Gastroesophageal sphincter (tissue), 4 donors: Measurements from ENCODE around the gene AMZ2. TPM values are rescaled to one million over a fixed set of nuclear protein-coding genes. Genes with fewer than 3 reads are reported as not detected.
"Not testable (repeated sequence)": the region's sequence is repeated elsewhere in the genome, so short reads cannot be mapped to it uniquely, and the experiment has no call there.

ENCODE experiments used
- ATAC-seq: fragments of 150-250 bp; one replicate; pipeline ENCODE4 v1.9.1; 2016; ENCODE audit warnings: mild to moderate bottlenecking, moderate library complexity
- H3K27ac ChIP-seq, 4 donors: fragments of 200-600 bp; sonication (generic) in 3 of 4; 1 replicate in 3 of 4; 2 replicates in 1 of 4; pipeline ENCODE4 v1.5.1; 2016 to 2019
- H3K27me3 ChIP-seq: fragments of 200-600 bp; sonication (generic); one replicate; pipeline ENCODE4 v1.5.1; 2019
- H3K36me3 ChIP-seq, 2 donors: fragments of 200-600 bp; sonication (generic); one replicate each; pipeline ENCODE4 v1.5.1; 2019; ENCODE audit warnings: control low read depth in 1 of 2
- H3K4me1 ChIP-seq, 3 donors: fragments of 200-600 bp; sonication (generic); 1 replicate in 2 of 3; 2 replicates in 1 of 3; pipeline ENCODE4 v1.5.1; 2016 to 2019; ENCODE audit warnings: control low read depth in 2 of 3
- H3K4me3 ChIP-seq, 2 donors: fragments of 200-600 bp; sonication (generic); one replicate each; pipeline ENCODE4 v1.5.1; 2019; ENCODE audit warnings: mild to moderate bottlenecking in 1 of 2, moderate library complexity in 1 of 2
- H3K9me3 ChIP-seq, 3 donors: fragments of 200-600 bp; sonication (generic); one replicate each; pipeline ENCODE4 v1.5.1; 2017 to 2019; ENCODE audit warnings: control low read depth in 2 of 3
- EP300 ChIP-seq: sonication (generic); formaldehyde crosslinking; IDR thresholded peaks from one replicate; pipeline ENCODE4 v1.6.1; 2017; ENCODE audit warnings: antibody characterized with exemption, mild to moderate bottlenecking
- POLR2A ChIP-seq, 2 donors: fragments of 450-650 bp; IDR thresholded peaks; one replicate each; pipeline ENCODE4 v1.6.1; 2017; ENCODE audit warnings: antibody characterized with exemption in 2 of 2, mild to moderate bottlenecking in 2 of 2, moderate library complexity in 1 of 2
- POLR2AphosphoS5 ChIP-seq: sonication (generic); formaldehyde crosslinking; IDR thresholded peaks from one replicate; pipeline ENCODE4 v1.6.1; 2017; ENCODE audit warnings: antibody characterized with exemption
- WGBS, 2 donors: methylation state at CpG; one replicate each; pipeline ENCODE4 v1.1.5; 2018; ENCODE audit warnings: low coverage in 1 of 2; 5-methylcytosine and 5-hydroxymethylcytosine counted together
- total RNA-seq, 4 donors: library from RNA; depleted of rRNA; stranded (reverse); fragments of >200 nt; gene quantifications; one replicate each; pipeline ENCODE4 v1.1.0, GENCODE V29; 2016
- TF ChIP-seq, protein P1 (sequence below), 4 experiments: fragments of 200-600 bp in 2 of 4; fragments of 450-650 bp in 2 of 4; sonication (generic) in 1 of 4; IDR thresholded peaks; one replicate each; pipeline ENCODE4 v1.5.1; 2017 to 2019; ENCODE audit warnings: antibody characterized with exemption in 4 of 4, mild to moderate bottlenecking in 2 of 4, moderate library complexity in 2 of 4

Gene AMZ2
- total RNA-seq, 4 donors from 2014 or later = 54.9 to 76.5 (median 59.6) TPM

DNA sequence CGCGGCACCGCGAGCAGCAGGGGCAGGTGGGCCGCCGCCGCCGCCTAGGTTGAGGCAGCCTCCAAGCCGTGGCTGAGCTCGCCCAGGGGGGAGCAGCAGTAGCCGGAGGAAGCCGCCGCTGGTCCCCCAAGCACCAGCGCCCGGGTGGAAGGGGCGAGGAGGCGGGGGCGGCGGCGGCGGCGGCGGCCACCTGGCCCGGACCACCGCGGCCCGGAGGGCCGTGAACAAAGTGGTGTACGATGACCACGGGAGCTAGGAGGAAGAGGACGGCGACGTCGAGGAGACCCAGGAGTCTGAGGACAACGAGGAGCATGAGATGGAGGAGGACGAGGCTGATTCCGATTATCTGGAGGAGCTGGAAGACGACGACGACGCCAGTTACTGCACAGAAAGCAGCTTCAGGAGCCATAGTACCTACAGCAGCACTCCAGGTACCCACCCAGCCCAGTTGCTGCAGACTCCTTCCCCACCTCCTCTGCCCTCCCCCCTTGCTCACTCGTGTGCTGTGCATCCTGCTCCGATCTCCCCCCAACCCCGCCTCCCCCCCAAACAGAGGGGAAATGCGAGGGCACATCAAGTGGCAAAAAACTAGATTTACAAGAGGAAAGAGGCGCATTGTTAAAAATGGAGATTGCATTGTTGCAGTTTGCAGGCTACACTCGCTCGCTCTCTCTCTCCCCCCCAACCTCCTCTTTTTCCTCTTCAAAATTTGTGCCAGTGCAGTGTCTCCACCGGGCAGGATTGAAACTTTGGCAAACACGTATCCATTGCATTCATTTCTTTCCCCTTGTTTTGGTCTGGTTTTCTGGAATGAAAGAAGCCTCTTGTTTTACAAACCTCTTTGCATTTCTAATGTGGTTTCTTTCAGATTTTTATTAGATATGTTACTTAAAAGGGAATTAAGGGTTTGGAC lies 41.8 kb upstream of the AMZ2 start:
- Histone ChIP-seq H3K27me3 (peaks cover 6% of the 10 kb centered on the region), H3K9me3 (no peaks in the 10 kb centered on the region), H3K36me3 (peaks cover 0 to 21% of the 10 kb centered on the region in 2 donors), H3K27ac (peak overlapping the region; percentile 21 to 94 (median 86)), H3K4me3 (peak overlapping the region; percentile 56 to 95), H3K4me1 (peaks cover 0 to 31% (median under 1%) of the 10 kb centered on the region in 3 donors)
- peak; percentile 60 for ATAC-seq
- TF ChIP-seq POLR2A (IDR thresholded peaks at IDR 0.05) = no peak
- TF ChIP-seq EP300 = no peak
- TF ChIP-seq, protein P1, sequence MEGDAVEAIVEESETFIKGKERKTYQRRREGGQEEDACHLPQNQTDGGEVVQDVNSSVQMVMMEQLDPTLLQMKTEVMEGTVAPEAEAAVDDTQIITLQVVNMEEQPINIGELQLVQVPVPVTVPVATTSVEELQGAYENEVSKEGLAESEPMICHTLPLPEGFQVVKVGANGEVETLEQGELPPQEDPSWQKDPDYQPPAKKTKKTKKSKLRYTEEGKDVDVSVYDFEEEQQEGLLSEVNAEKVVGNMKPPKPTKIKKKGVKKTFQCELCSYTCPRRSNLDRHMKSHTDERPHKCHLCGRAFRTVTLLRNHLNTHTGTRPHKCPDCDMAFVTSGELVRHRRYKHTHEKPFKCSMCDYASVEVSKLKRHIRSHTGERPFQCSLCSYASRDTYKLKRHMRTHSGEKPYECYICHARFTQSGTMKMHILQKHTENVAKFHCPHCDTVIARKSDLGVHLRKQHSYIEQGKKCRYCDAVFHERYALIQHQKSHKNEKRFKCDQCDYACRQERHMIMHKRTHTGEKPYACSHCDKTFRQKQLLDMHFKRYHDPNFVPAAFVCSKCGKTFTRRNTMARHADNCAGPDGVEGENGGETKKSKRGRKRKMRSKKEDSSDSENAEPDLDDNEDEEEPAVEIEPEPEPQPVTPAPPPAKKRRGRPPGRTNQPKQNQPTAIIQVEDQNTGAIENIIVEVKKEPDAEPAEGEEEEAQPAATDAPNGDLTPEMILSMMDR (IDR thresholded peaks at IDR 0.05) = no peak
- TF ChIP-seq POLR2AphosphoS5 = no peak
- 0% methylated on average over 6 to 11 of the region's 50 CpGs for WGBS, 2 donors

DNA sequence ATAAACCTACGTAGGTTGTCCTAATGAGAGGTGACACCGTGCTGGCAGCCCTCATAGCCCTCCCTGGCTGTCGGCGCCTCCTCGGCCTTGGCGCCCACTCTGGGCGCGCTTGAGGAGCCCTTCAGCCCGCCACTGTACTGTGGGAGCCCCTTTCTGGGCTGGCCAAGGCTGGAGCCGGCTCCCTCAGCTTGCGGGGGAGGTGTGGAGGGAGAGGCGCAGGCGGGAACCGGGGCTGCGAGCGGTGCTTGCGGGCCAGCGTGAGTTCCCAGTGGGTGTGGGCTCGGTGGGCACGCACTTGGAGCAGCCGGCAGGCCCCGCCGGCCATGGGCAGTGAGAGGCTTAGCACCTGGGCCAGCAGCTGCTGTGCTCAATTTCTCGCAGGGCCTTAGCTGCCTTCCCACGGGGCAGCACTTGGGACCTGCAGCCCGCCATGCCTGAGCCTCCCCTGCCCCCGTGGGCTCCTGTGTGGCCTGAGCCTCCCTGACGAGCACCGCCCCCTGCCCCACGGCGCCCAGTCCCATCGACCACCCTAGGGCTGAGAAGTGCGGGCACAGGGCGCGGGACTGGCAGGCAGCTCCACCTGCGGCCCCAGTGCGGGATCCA lies 40.1 kb upstream of the AMZ2 start:
- Histone ChIP-seq H3K36me3 (peaks cover 0 to 25% of the 10 kb centered on the region in 2 donors), H3K9me3 (no peaks in the 10 kb centered on the region), H3K4me1 (peaks cover 0 to 27% (median 0%) of the 10 kb centered on the region in 3 donors), H3K27ac (peak overlapping the region in 2 of 4 donors; percentile 40 to 52), H3K27me3 (no peaks in the 10 kb centered on the region), H3K4me3 (peak overlapping the region in 1 of 2 donors; percentile 95)
- 86% methylated on average over 2 of the region's 37 CpGs; no CpG with 5 or more reads in 1 of the 2 donors for WGBS, 2 donors
- no peak for ATAC-seq
- TF ChIP-seq EP300 = no peak
- no peak for TF ChIP-seq POLR2A (IDR thresholded peaks at IDR 0.05)
- no peak for TF ChIP-seq POLR2AphosphoS5
- TF ChIP-seq, protein P1 (IDR thresholded peaks at IDR 0.05) = no peak

- 92 to 93% methylated on average over 3 to 16 of the region's 19 CpGs for WGBS, 2 donors
- not testable (repeated sequence) for H3K27ac ChIP-seq, H3K4me3 ChIP-seq, H3K9me3 ChIP-seq, H3K27me3 ChIP-seq, ATAC-seq
- Histone ChIP-seq H3K36me3 (peaks cover 0 to 26% of the 10 kb centered on the region in 2 donors), H3K4me1 (peaks cover 0 to 27% (median 0%) of the 10 kb centered on the region in 3 donors)
These were observed 39.2 kb upstream of the AMZ2 start for GRCh38 chr17:68208651-68209050.

DNA sequence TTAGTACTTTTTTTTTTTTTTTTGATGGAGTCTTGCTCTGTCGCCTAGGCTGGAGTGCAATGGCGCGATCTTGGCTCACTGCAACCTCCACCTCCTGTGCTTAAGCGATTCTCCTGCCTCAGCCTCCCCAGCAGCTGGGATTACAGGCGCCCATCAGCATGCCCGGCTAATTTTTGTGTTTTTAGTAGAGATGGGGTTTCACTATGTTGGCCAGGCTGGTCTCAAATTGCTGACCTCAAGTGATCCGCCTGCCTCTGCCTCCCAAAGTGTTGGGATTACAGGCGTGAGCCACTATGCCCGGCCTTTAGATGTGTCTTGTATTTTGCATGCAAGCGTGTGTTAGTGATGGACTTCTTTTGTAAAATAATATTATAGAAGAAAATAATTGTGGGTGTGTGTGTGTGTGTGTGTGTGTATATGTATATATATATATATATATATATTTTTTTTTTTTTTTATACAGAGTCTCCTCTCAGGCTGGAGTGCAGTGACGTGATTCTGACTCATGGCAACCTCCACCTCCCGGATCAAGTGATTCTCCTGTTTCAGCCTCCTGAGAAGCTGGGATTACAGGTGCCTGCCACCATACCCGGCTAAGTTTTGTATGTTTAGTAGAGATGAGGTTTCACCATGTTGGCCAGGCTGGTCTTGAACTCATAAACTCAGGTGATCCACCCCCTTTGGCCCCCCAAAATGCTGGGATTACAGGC lies 38.5 kb upstream of the AMZ2 start:
- H3K4me1 ChIP-seq = peaks cover 0 to 27% (median 0%) of the 10 kb centered on the region in 3 donors
- H3K27me3 ChIP-seq, H3K4me3 ChIP-seq, ATAC-seq, H3K27ac ChIP-seq, H3K9me3 ChIP-seq: not testable (repeated sequence)
- 93% methylated on average over 13 of the region's 13 CpGs; no CpG with 5 or more reads in 1 of the 2 donors for WGBS, 2 donors
- peaks cover 0 to 26% of the 10 kb centered on the region in 2 donors for H3K36me3 ChIP-seq

DNA sequence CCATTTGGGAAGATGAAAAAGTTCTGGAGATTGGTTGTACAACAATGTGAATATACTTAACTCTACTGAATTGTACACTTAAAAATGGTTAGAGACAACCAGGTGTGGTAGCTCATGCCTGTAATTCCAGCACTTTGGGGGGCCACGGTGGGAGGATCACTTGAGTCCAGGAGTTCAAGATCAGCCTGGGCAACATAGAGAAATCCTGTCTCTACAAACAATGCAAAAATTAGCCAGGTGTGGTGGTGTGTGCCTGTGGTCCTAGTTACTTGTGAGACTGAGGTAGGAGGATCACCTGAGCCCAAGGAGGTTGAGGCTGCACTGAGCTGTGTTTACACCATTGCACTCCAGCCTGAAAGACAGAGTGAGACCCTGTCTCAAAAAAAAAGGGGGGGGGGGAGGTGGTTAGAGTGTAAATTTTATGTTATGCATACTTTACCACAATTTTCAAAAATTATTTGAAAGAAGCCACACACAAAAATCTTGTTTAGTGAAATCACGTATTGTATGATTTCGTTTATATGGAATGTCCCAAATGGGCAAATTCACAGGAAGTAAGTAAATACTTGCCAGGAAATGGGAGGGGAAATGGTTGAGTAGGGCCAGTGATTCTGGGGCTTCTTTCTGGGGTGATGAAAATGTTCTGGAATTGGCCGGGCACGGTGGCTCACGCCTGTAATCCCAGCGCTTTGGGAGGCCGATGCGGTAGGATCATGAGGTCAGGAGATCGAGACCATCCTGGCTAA lies 37.1 kb upstream of the AMZ2 start:
- Histone ChIP-seq H3K36me3 (peaks cover 0 to 26% of the 10 kb centered on the region in 2 donors), H3K4me3 (no peak overlapping the region), H3K4me1 (peaks cover 0 to 19% (median 0%) of the 10 kb centered on the region in 3 donors), H3K27ac (no peak overlapping the region), H3K27me3 (no peaks in the 10 kb centered on the region), H3K9me3 (no peaks in the 10 kb centered on the region)
- TF ChIP-seq EP300 (no peak), POLR2A (IDR thresholded peaks at IDR 0.05) (no peak), POLR2AphosphoS5 (no peak)
- TF ChIP-seq, protein P1 (IDR thresholded peaks at IDR 0.05) = no peak
- 75 to 86% methylated on average over 4 to 10 of the region's 10 CpGs for WGBS, 2 donors
- ATAC-seq = no peak

DNA sequence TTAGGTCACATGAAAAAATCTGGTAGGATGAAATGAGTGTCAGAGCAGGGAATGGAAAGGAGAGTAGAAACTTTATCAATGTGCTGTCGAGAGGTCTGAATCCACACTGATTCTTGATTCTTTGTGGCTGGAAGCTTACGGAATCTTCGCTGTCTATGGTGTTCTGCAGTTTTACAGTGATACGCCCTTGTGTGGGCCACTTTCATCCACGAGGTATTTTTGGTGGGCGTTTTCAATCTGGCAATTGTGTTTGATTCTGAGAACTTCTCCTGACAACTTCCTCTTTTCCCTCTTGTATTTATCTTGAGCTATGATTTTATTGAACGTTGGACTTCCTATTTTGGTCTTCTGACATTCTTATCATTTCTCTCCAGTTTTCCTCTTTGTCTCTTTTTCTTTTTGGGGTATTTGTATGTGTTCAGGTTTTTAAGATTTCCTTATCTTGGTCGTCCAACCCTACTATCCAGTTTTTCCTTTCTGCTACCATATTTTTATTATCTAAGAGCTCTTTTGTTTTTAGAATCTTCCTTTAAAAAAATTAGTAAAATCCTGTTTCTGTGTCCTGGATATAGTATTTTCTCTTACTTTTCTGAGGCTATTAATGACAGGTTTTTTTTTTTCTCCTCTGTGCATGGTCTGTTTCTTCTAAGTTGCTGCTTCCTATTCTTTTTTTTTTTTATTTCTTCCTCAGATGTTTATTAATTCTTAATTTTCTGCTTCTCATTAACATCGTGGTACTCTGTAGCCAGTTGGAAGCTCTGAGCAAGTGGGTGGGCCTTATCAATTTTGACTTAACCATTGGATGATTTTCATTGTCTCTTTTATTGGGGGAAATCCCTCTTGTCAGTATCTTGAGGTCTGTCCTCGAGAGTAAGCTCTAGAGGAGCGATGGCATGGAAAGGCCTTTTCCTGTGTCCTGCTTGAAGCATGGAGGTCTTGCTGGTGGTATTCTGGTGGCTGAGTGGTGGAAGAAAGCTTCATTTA lies 34.1 kb upstream of the AMZ2 start:
- ATAC-seq, H3K27me3 ChIP-seq, H3K4me1 ChIP-seq, H3K27ac ChIP-seq, H3K4me3 ChIP-seq, H3K9me3 ChIP-seq: not testable (repeated sequence)
- WGBS, 2 donors = 70 to 77% methylated on average over 9 to 11 of the region's 11 CpGs
- H3K36me3 ChIP-seq = peaks cover 0 to 30% of the 10 kb centered on the region in 2 donors

- peaks cover 0 to 15% of the 10 kb centered on the region in 2 donors for H3K36me3 ChIP-seq
- not testable (repeated sequence) for ATAC-seq, H3K4me3 ChIP-seq, H3K27ac ChIP-seq, H3K9me3 ChIP-seq, H3K4me1 ChIP-seq, H3K27me3 ChIP-seq
- WGBS, 2 donors = 95% methylated on average over 5 of the region's 5 CpGs; no CpG with 5 or more reads in 1 of the 2 donors
These were observed 32.4 kb upstream of the AMZ2 start for GRCh38 chr17:68215453-68215852.
